Measurements from ENCODE around the gene ALG9.

GRCh38 chr11:111764621-111765020 lies 106.8 kb downstream of the ALG9 start:
- TF ChIP-seq POLR2A (IDR thresholded peaks at IDR 0.05) (no peak), CTCF (IDR thresholded peaks at IDR 0.05) (no peak)

All from body of pancreas (tissue), 4 donors.